Measurements from ENCODE around the gene RSKR. TPM values are rescaled to one million over a fixed set of nuclear protein-coding genes. Genes with fewer than 3 reads are reported as not detected.

RSKR gene
- total and polyA plus RNA-seq, 9 of the 15 experiments (the other 6 are each of a cell fraction or from before 2014, with no cell fraction given) = 1.4 to 42.3 (median 16.2) TPM

GRCh38 chr17:28661635-28662526 lies 47.9 kb upstream of the RSKR start, which contains the start of the genes SDF2 and SUPT6H:
Gene SDF2 (minus strand): TSS chr17:28661906. CDS start chr17:28661876, 30 bp downstream.
Gene SUPT6H (plus strand): TSS chr17:28662205. CDS start chr17:28673402, 11,197 bp downstream.
- peak; percentile 89 for ATAC-seq
- POLR2A ChIA-PET = interaction anchor here (0.6 to 3.9 kb wide), 33 partner anchors 9 to 458 kb away, joined by 3 to 54 read pairs (median 5); partner anchors contain the start of genes BLTP2 and RPL23A
- FAIRE-seq = peak; percentile 80
- BruUV-seq (replicated peaks) = TSS peak; percentile 75
- peak within 1 kb of the TSS; percentile 61 for H3K4me3 ChIP-seq
- CTCF ChIA-PET (ENCODE audit: low intra/inter-chr PET ratio) = interaction anchor here (0.9 to 1.3 kb wide), 2 partner anchors 15 kb away, joined by 4 to 5 read pairs; no protein-coding TSS in a partner anchor
- intact Hi-C loops (cut with micrococcal nuclease) (no loop called here), in situ Hi-C loops (cut with MboI) (no loop called here)
- peaks cover 78% of the 10 kb centered on the region for H3K79me2 ChIP-seq (ENCODE audit: control insufficient read depth, insufficient read depth, low read length)
- H3K27ac ChIP-seq (ENCODE audit: extremely low read depth, low read depth, low read length) = peak within 1 kb of the TSS; percentile 98
- 1% methylated on average over 66 of the region's 66 CpGs for WGBS (ENCODE audit: insufficient coverage, low coverage, missing lambda C conversion rate)
- H2AFZ ChIP-seq (ENCODE audit: low read depth, low read length) = peak within 1 kb of the TSS; percentile 99
- H3K9ac ChIP-seq (ENCODE audit: insufficient read depth in 1 of 2, low read depth in 2 of 2, low read length in 2 of 2) = peak within 1 kb of the TSS; percentile 96
- peak within 1 kb of the TSS; percentile 97 for H3K4me2 ChIP-seq (ENCODE audit: insufficient read depth, low read length)
- peak; percentile 92 to 97 (median 94) for DNase-seq (ENCODE audit: extremely low read depth in 1 of 4, low spot score in 3 of 4)
- peaks cover 4% of the 10 kb centered on the region for H3K9me1 ChIP-seq (ENCODE audit: control insufficient read depth, insufficient read depth, low read length)
- H3K4me1 ChIP-seq (replicated peaks in 1 of 2; ENCODE audit: control insufficient read depth in 2 of 2, insufficient read depth in 2 of 2, low read length in 2 of 2) = peaks cover 6 to 10% of the 10 kb centered on the region in 2 experiments; a peak in 3 of 5 replicates
- peaks cover 58% of the 10 kb centered on the region for H3K36me3 ChIP-seq (ENCODE audit: control insufficient read depth, insufficient read depth, low read length)
- no peaks in the 10 kb centered on the region for H3K9me3 ChIP-seq (replicated peaks; ENCODE audit: control insufficient read depth, insufficient read depth, low read depth, low read length)
- H3K27me3 ChIP-seq (ENCODE audit: control insufficient read depth in 2 of 2, insufficient read depth in 2 of 2, low read length in 2 of 2) = no peaks in the 10 kb centered on the region
- H4K20me1 ChIP-seq (replicated peaks; ENCODE audit: control insufficient read depth, insufficient read depth, low read length) = peaks cover 5% of the 10 kb centered on the region; the same call in 1 of the 2 replicates
- peak; percentile 94 for TF ChIP-seq ETV1 (tag; conservative IDR thresholded peaks at IDR 0.05; ENCODE audit: low read depth)
- TF ChIP-seq TBP (optimal IDR thresholded peaks at IDR 0.05; ENCODE audit: low read depth, low read length) = peak; percentile 77
- 0 out of 4 replicates have a peak, but pooled peaks have one; percentile 48 to 58 for TF ChIP-seq UBTF (IDR thresholded peaks at IDR 0.05; ENCODE audit: borderline replicate concordance in 1 of 2, low read depth in 2 of 2, low read length in 2 of 2)
- peak; percentile 50; the same call in 1 of the 2 replicates for TF ChIP-seq CHD2 (IDR thresholded peaks at IDR 0.05; ENCODE audit: low read depth, low read length)
- 0 out of 2 replicates have a peak, but pooled peaks have one; percentile 13 for TF ChIP-seq E2F4 (CRISPR knock-in tag; IDR thresholded peaks at IDR 0.05; ENCODE audit: low read depth)
- no peak for TF ChIP-seq BHLHE40 (IDR thresholded peaks at IDR 0.05; ENCODE audit: low read length)
- TF ChIP-seq RREB1 (CRISPR knock-in tag; IDR thresholded peaks at IDR 0.05) = no peak

All from K562 (cell line).